NK-92 (cell line): ENCODE results near the gene PCDHGA6.
"Not testable (repeated sequence)": the region's sequence is repeated elsewhere in the genome, so short reads cannot be mapped to it uniquely, and the experiment has no call there.

ENCODE experiments used
- DNase-seq: peaks from one replicate; lab custom pipeline; 2025; ENCODE audit not compliant: unreplicated experiment; lab: John Stamatoyannopoulos, UW

The PCDHGA6 gene

GRCh38 chr5:141373673-141374317 lies at the start of gene PCDHGA6:
Gene PCDHGA6 (plus strand): TSS chr5:141373891. CDS start chr5:141374084, 193 bp downstream.
- no peak for DNase-seq

DNA sequence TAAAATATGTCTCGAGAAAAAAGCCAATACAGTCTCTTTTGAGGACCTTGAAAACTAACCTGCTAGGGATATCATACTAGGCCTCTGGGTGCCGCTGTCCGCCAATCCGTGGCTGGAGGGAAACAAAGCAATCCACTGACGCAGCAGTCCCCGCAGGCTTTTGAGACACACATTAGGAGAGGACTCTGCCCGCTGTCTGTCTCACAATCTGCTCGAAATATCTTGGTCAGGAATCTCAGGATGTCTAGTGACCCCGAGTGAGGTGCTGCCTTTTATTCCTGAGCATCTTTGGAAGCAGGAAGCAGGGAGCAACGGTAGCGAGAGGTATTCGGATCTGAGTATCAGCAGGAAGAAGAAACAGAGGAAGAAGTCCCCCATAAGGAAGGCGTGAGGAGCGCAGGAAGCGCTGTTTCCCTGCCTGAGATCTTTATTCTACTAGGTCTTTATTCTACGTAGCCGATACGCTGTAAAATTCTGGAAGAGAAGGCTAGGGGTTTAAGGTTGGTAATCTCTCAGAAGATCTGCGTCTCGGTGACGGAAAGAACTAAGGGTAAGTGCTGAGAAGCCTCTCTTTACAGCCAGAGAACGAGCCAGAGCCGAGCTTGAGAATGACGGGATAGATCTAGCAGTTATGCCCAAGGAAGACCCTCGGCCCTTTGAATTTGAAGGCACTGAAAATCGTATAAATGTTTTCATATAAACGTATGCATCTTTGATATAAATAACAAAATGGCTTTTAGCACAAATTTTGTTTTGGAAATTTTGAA lies 47.4 kb upstream of the PCDHGA6 start:
- DNase-seq = no peak

GRCh38 chr5:141328231-141328630 lies 45.5 kb upstream of the PCDHGA6 start:
- no peak for DNase-seq

DNA sequence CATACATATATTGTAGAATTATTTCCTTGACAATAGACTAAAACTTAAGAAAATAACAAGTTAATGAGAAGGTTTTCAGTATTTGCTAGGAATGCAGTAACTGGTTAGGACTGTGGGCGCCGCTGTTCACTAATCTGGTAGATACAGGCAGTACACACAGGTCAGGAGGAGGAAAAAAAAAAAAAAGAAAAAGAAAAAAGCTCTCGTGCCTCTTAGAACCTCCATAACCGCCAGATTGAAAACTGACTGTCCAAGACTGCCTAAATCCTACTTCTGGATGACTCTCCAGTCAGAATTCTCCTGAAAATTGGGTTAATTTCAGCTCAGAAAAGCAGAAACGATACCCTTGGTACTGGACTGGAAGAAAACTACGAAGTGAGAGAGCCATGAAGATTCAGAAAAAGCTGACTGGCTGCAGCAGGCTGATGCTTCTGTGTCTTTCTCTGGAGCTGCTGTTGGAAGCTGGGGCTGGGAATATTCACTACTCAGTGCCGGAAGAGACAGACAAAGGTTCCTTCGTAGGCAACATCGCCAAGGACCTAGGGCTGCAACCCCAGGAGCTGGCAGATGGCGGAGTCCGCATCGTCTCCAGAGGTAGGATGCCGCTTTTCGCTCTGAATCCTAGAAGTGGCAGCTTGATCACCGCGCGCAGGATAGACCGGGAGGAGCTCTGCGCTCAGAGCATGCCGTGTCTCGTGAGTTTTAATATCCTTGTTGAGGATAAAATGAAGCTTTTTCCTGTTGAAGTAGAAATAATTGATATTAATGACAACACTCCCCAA lies 43.2 kb upstream of the PCDHGA6 start, which contains the start of gene PCDHGA1:
PCDHGA1 (plus strand) TSS at position 216 of the 782 bp plus-strand sequence.
- no peak for DNase-seq

GRCh38 chr5:141332571-141332970 lies 41.1 kb upstream of the PCDHGA6 start:
- not testable (repeated sequence) for DNase-seq

DNA sequence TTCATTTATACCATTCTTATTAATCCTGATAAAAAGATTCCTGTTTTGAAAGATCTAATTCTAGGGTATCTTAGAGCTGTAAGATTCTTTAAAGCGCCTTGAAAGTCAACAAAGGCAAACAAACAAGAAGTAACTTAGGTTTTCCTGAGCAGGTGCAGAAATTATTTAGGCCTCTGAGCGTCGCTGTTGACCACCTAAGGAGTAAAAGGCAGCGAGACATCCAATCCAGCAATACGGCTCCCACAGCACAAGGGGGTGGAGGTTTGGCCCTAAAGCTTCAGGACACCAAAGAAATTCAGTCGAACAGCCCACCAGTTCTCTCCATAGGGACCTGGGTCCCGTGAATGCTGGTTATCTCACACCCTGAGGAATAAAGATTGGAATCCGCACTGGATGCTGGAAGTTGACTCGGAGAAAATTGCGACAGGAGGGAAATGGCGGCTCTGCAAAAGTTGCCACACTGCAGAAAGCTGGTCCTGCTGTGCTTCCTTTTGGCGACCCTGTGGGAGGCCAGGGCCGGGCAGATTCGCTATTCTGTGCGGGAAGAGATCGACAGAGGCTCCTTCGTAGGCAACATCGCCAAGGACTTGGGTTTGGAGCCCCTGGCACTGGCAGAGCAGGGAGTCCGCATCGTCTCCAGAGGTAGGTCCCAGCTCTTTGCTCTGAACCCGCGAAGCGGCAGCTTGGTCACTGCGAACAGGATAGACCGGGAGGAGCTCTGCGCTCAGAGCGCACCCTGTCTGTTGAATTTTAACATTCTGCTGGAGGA lies 35.0 kb upstream of the PCDHGA6 start, which contains the start of gene PCDHGA2:
PCDHGA2 (plus strand) TSS at position 223 of the 769 bp plus-strand sequence.
- DNase-seq = no peak

DNA sequence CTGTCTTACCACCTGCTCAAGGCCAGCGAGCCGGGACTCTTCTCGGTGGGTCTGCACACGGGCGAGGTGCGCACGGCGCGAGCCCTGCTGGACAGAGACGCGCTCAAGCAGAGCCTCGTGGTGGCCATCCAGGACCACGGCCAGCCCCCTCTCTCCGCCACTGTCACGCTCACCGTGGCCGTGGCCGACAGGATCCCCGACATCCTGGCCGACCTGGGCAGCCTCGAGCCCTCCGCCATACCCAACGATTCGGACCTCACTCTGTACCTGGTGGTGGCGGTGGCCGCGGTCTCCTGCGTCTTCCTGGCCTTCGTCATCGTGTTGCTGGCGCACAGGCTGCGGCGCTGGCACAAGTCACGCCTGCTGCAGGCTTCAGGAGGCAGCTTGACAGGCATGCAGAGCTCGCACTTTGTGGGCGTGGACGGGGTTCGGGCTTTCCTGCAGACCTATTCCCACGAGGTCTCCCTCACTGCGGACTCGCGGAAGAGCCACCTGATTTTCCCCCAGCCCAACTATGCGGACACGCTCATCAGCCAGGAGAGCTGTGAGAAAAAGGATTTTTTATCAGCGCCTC lies 32.8 kb upstream of the PCDHGA6 start:
- not testable (repeated sequence) for DNase-seq

- DNase-seq = no peak
Measured at GRCh38 chr5:141342773-141343172, 30.9 kb upstream of the PCDHGA6 start.

- DNase-seq = no peak
Measured at GRCh38 chr5:141343242-141343952, 30.3 kb upstream of the PCDHGA6 start, which contains the start of gene PCDHGA3. Gene PCDHGA3 (plus strand): TSS chr5:141343829. CDS start chr5:141344034, 205 bp downstream.

DNA sequence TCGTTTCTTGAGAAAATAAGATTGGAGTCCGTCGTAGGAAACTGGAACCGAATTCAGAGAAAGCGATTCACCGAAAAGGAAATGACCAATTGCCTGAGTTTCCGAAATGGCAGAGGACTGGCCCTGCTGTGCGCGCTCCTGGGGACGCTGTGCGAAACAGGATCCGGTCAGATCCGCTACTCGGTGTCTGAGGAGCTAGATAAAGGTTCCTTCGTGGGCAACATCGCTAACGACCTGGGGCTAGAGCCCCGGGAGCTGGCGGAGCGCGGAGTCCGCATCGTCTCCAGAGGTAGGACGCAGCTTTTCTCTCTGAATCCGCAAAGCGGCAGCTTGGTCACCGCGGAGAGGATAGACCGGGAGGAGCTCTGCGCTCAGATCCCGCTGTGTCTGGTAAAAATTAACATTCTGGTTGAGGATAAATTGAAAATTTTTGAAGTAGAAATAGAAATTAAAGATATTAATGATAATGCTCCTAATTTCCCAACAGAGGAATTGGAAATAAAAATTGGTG lies 29.7 kb upstream of the PCDHGA6 start:
- DNase-seq = no peak

GRCh38 chr5:141345327-141345726 lies 28.4 kb upstream of the PCDHGA6 start:
- no peak for DNase-seq

DNA sequence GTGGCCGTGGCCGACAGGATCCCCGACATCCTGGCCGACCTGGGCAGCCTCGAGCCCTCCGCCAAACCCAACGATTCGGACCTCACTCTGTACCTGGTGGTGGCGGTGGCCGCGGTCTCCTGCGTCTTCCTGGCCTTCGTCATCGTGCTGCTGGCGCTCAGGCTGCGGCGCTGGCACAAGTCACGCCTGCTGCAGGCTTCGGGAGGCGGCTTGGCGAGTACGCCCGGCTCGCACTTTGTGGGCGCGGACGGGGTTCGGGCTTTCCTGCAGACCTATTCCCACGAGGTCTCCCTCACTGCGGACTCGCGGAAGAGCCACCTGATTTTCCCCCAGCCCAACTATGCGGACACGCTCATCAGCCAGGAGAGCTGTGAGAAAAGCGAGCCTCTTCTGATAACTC lies 27.7 kb upstream of the PCDHGA6 start:
- not testable (repeated sequence) for DNase-seq

DNA sequence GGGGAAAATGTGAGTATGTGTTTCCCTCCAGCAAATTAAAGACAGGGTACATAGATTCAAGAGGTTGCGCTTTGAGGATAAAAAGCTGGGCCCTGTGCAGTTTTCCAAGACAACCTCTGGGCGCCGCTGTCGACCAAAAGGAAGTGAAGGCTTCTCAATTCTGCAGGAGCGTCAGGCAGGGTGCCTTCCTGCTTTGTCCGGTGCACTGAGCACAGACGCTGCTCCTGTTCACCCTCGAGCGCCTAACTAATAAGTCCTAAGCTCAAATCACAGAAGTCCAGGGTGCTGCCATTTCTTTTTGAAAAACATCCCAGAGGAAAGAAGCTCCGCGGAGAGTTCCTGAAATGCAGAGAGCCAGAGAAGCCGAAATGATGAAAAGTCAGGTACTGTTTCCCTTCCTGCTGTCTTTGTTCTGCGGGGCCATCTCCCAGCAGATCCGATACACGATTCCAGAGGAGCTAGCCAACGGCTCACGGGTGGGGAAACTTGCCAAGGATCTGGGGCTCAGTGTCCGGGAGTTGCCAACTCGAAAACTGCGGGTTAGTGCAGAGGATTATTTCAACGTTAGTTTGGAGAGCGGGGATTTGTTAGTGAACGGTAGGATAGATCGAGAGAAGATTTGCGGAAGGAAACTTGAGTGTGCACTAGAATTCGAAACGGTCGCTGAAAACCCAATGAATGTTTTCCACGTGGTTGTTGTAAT lies 23.6 kb upstream of the PCDHGA6 start, which contains the start of gene PCDHGB1:
PCDHGB1 (plus strand) TSS at position 183 of the 703 bp plus-strand sequence; CDS start at position 345, 162 bp downstream.
- DNase-seq = no peak

- no peak for DNase-seq
Measured at GRCh38 chr5:141351591-141351990, 22.1 kb upstream of the PCDHGA6 start.

GRCh38 chr5:141354900-141355469 lies 18.7 kb upstream of the PCDHGA6 start, which contains the start of gene PCDHGA4:
Gene PCDHGA4 (plus strand): TSS chr5:141355021. CDS start chr5:141355108, 87 bp downstream.
- no peak for DNase-seq

GRCh38 chr5:141355641-141356040 lies 18.1 kb upstream of the PCDHGA6 start:
- DNase-seq = no peak

DNA sequence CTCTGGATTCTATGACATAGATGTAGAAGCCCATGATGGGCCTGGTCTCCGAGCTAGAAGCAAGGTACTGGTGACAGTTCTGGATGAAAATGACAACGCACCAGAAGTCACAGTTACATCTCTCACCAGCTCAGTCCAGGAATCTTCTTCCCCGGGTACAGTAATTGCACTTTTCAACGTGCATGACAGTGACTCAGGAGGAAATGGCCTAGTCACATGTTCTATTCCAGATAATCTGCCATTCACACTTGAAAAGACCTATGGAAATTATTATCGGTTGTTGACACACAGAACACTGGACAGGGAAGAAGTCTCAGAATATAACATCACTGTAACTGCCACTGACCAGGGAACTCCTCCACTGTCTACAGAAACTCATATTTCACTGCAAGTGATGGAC lies 17.6 kb upstream of the PCDHGA6 start:
- DNase-seq = no peak

GRCh38 chr5:141356950-141357349 lies 16.7 kb upstream of the PCDHGA6 start:
- DNase-seq = no peak
